Stimulated activated CD4-positive, alpha-beta T cell treated with anti-CD3 and anti-CD28 coated beads, Interleukin-15, amount 100 ng/mL, for 24 hours (primary cell): ENCODE data around the gene BLMH.
"Not testable (repeated sequence)": the region's sequence is repeated elsewhere in the genome, so short reads cannot be mapped to it uniquely, and the experiment has no call there.

Experiments used
- DNase-seq: peaks from one replicate; pipeline ENCODE4 v3.0.0-alpha.2; 2020

Gene BLMH

DNA sequence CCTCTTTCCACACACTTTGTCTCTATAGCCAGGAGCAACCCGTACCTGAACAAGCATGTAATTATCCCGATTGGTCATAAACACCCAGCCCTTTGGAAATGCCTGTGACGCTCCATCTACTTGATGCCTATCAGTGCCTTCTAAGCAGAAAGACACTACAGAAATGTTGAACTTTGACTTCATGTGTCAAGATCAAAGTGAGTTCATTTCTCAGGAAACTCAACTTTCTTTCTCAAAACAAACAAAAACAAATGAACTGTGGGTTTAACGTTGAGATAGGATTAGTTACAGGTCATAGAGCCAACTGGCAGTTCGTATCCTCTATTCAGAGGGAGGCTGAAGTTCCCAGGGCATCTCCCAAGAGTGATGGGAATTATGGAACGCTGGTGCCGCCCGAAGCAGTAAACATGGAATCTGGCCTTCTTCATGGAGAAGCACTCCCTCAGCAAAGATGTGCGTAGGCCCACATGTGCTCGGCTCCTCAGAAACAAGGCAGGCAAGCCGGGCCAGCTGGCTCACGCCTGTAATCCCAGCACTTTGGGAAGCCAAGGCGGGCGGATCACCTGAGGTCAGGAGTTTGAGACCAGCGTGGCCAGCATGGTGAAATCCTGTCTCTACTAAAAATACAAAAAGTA lies 65.7 kb downstream of the BLMH start:
- no peak for DNase-seq

- no peak for DNase-seq
Measured at GRCh38 chr17:30225112-30225511, 66.6 kb downstream of the BLMH start.

GRCh38 chr17:30224419-30224960 lies 67.3 kb downstream of the BLMH start:
- no peak for DNase-seq

GRCh38 chr17:30222721-30223175 lies 69.0 kb downstream of the BLMH start:
- no peak for DNase-seq

DNA sequence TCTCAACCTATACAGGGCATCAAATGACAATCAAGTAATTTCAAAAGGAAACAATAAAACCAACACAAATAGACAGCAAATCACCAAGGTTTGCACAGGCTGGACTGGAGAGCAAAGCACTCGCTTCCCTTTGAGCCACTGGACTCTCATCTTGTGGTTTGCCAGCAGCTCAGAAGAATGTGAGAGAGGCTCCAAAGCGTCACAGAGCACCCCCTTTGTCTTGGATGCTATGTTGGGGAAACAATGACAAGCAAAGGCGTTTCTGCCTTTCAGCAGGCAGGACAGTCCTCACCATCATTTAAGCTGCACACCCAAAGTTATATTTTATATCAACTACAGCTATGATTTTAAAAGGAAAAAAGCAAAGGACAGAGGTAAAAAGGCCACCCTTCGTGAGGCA lies 69.5 kb downstream of the BLMH start:
- DNase-seq, result no peak

DNA sequence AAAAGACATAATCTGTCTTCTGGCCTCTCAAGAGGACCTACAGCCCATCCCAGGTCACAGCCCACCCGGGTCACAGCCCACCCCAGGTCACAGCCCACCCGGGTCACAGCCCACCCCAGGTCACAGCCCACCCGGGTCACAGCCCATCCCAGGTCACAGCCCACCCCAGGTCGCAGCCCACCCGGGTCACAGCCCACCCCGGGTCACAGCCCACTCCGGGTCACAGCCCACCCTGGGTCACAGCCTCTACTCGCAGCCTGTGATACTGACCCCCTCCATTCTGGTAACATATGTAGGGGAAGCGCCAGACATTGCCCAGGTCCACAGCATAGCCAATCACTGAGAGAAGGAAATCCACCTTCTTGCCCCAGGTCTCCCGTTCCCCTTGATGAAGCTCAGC lies 70.4 kb downstream of the BLMH start:
- no peak for DNase-seq

GRCh38 chr17:30220414-30220813 lies 71.3 kb downstream of the BLMH start:
- DNase-seq, result no peak

DNA sequence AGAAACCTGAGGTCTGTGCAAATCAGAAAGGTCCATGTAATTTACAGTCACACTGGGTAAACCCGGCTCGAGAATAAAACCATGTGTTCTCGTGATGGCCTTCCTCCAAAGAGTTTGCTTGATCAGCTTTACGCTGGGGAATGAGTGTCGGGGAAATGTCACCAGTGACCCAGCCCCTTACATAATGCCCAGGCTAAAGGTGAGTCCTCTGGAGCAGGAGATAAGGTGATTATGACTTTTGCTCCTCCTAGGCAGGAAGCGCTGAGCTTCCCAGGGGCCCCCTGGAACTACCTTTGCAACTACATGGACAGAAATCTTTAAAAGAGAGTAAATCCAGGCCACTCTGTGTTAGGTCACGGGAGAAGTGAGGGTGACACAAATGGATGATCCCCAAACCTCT lies 71.9 kb downstream of the BLMH start:
- no peak for DNase-seq

DNA sequence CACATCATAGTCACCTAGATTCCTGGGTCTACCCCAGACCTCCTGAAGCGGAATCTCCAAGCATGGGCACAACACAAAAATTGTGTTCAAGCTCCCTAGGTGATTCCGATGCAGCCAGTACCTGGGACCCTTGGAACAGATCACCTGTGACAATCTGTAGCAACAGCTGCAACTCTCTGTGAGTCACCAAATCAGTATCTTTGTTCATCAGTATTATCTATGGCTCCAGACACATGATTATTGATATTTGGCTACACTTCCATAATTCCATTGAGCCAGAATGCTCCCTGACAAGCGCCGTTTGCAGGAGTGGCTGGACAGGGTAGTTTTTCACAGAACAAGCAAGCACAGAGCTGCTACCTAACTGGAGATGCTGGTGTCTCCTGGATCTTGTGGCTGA lies 72.4 kb downstream of the BLMH start:
- DNase-seq, result no peak

DNA sequence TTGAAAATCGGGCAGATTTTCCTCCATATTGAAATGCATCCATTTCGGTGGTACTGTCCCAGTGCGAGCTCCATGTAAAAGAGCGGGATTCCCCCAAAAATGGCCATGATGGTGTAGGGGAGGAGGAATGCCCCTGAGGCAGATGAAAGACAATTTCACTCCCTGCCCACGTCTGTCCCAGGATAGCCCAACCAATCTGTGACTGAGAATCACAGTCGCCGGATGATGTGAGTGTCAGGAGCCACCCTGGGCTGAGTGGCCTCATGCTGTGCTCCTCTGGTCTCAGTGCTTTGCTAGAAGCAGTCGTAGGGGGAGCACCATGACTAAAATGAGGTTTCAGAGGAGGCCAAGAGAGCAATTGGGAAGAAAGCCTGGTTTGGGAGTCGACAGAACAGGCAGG lies 72.9 kb downstream of the BLMH start:
- DNase-seq, result no peak

- no peak for DNase-seq
Measured at GRCh38 chr17:30217746-30218245, 73.9 kb downstream of the BLMH start.

DNA sequence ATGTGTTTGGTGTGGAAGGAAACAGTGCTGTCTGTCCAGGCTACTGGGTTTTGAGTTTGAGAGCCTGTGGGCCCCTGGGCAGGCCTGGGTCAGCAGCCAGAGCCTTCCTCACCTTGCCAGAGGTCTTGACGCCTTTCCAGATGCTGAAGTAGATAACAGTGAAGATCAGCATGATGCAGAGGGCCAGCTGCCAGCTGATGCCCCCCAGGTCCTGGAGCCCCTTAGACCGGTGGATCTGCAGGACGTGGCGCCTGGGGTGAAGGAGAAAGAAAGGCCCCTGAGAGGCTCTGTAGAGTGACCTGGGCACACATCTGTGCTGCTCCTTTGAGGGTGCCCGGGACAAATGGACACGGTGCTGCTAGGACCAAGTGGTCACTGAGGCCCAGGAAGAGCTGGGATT lies 74.7 kb downstream of the BLMH start:
- DNase-seq, result no peak

DNA sequence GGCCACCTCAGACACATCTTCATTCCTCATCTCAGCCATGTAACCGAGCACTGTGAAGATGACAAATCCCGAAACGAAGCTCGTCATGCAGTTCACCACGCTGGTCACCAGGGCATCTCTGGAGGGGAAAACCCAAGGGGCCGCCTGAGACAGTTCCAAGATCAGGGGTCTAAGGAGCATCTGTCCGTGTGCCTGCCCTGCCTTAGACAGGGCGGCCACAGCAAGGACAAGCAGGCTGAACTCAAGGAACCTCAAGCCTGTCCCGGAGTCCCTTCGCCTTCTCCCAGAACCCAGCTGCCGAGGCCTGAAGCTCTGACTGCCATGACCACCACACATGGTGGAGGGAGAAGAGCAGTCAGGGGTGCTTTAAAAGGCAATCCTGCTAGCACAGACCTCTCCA lies 79.0 kb downstream of the BLMH start:
- DNase-seq, result no peak

- DNase-seq, result no peak
Measured at GRCh38 chr17:30211371-30211770, 80.4 kb downstream of the BLMH start.

DNA sequence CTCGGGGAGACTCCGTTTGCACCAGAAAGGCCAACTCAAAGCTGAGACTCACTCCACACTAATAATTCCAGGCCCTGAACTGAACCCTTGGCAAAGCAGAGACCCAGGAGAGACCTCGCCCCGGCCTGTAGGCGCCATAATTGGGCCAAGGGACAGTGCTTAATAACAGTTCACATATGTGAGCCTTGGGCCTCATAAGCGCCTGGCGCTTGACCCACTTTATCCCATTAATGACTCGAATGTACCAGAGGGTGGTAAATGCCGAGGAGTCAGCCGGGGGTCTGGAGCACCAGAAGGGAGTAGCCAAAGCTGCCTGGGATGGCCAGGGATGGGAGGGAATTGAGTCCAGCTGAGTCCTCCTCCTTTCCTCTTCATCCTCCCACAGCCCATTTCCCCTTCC lies 80.8 kb downstream of the BLMH start:
- no peak for DNase-seq

DNA sequence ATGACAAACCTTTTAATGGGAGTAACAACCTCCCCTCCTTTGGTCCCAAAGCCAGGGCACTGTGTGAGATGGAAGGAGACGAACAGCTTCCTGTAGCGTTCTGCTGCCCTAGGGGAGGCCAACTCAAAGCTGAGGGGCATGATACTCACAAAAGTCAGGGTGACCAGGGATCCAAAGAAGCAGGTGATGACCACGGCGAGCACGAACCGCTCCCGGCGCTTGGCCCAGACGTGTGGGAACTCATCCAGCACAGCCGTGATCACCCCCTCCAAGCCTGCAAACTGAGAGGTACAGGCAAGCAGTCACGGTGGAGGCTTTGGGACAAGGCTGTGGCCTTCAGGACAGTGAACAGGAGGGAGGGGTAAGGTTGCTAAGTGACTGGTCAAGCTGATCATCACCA lies 81.4 kb downstream of the BLMH start:
- DNase-seq, result no peak

DNA sequence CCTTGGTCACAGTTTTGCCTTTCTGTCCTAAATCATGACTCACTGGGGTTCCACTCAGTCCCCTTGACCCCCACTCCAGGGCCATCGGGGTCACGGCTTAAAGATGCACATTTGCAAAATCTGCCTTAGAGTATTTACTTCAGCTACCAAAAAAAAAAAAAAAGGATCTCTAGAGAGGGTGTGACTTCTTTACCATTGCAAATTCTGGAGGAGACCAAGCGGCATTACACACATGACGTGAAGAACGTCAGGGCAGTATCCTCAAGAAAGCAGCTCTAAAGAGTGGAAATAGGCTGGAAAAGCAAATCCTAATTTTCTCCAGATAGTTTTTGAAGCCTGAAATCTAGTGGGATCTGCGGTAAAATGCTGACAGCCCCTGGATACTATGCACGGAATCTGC lies 81.8 kb downstream of the BLMH start:
- no peak for DNase-seq

GRCh38 chr17:30208214-30208613 lies 83.5 kb downstream of the BLMH start:
- no peak for DNase-seq

- no peak for DNase-seq
Measured at GRCh38 chr17:30207655-30208054, 84.1 kb downstream of the BLMH start.

DNA sequence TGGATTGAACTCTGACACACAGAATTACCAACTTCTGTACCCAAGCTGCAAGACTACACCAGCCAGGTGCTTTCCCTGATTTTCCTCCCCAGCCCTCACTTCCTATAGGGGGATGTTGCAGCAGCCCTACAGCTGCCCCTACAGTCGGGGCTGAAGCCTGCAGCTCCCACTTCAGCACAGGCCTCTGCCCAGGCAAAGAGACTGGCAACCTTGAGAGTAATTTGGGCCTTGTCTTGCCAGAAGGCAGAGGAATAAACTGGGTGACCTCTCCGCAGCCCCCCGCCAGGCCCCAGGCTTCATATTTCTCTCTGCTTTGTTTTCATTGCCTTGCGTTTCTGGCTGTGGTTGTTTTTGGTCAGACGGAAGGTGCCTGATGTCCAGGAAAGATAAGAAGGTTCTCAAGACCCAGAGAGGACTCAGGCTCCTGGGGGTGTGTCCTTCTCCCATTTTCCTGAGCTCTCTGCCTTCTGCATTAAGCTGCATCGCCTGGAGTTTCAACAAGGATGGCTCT lies 88.2 kb downstream of the BLMH start:
- DNase-seq, result no peak

DNA sequence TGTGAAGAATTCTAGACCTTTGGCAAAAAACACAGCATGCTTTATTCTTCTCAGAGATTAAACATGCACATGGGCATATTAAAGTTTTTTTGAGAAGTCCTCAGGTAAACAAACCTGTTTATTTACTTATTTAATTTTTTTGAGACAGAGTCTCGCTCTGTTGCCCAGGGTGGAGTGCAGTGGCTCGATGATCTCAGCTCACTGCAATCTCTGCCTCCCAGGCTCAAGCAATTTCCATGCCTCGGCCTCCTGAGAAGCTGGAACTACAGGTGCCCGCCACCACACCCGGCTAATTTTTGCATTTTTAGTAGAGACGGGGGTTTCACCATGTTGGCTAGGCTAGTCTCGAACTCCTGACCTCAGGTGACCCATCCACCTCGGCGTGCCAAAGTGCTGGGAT lies 91.1 kb downstream of the BLMH start:
- DNase-seq, result not testable (repeated sequence)

DNA sequence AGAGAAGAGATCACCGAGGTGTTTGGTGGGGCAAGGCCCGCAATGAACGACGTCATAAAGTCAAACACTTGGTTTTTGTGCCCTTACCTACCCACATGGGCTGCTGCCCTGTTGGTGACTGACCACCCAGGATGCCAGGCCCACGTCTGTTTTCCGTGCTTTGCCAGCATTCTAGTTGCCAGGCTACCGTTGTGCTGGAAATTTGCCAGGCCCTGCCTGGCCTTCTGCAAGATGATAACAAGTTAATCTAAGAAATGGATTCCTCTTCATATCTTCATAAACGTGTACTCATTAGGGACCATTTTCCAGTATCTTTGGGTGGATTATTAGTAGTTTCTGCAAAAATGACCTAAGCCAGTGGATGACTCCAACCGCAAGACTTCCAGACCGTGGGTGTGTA lies 91.6 kb downstream of the BLMH start:
- DNase-seq, result no peak

- no peak for DNase-seq
Measured at GRCh38 chr17:30199600-30199999, 92.1 kb downstream of the BLMH start.
